ENCODE data around the gene HS3ST5.
"Not testable (repeated sequence)": the region's sequence is repeated elsewhere in the genome, so short reads cannot be mapped to it uniquely, and the experiment has no call there.

HS3ST5 gene

GRCh38 chr6:114334237-114334636, 8.6 kb downstream of the HS3ST5 start:
- no peak for FAIRE-seq

- no peak for FAIRE-seq
Measured at GRCh38 chr6:114327074-114327473, 15.7 kb downstream of the HS3ST5 start.

GRCh38 chr6:114323784-114324183, 19.0 kb downstream of the HS3ST5 start:
- no peak for FAIRE-seq

- no peak for FAIRE-seq
Measured at GRCh38 chr6:114319749-114320148, 23.1 kb downstream of the HS3ST5 start.

- no peak for FAIRE-seq
Measured at GRCh38 chr6:114315831-114316595, 26.8 kb downstream of the HS3ST5 start.

- not testable (repeated sequence) for FAIRE-seq
Measured at GRCh38 chr6:114313816-114314215, 29.0 kb downstream of the HS3ST5 start.

- no peak for FAIRE-seq
Measured at GRCh38 chr6:114312931-114313330, 29.9 kb downstream of the HS3ST5 start.

- FAIRE-seq: no peak
Measured at GRCh38 chr6:114310053-114310452, 32.8 kb downstream of the HS3ST5 start.

GRCh38 chr6:114304304-114304887, 38.4 kb downstream of the HS3ST5 start:
- FAIRE-seq: peak; percentile 82

GRCh38 chr6:114301596-114302219, 41.1 kb downstream of the HS3ST5 start:
- FAIRE-seq: no peak

- FAIRE-seq: no peak
Measured at GRCh38 chr6:114297135-114297534, 45.7 kb downstream of the HS3ST5 start.

- no peak for FAIRE-seq
Measured at GRCh38 chr6:114292431-114292830, 50.4 kb downstream of the HS3ST5 start.

GRCh38 chr6:114291428-114291827, 51.4 kb downstream of the HS3ST5 start:
- FAIRE-seq: no peak

- FAIRE-seq: no peak
Measured at GRCh38 chr6:114290864-114291263, 52.0 kb downstream of the HS3ST5 start.

- no peak for FAIRE-seq
Measured at GRCh38 chr6:114288701-114289495, 53.9 kb downstream of the HS3ST5 start.

- FAIRE-seq: no peak
Measured at GRCh38 chr6:114287461-114287860, 55.4 kb downstream of the HS3ST5 start.

GRCh38 chr6:114286211-114286610, 56.6 kb downstream of the HS3ST5 start:
- no peak for FAIRE-seq

GRCh38 chr6:114284281-114284680, 58.5 kb downstream of the HS3ST5 start:
- no peak for FAIRE-seq

GRCh38 chr6:114282292-114282691, 60.5 kb downstream of the HS3ST5 start:
- no peak for FAIRE-seq

- FAIRE-seq: no peak
Measured at GRCh38 chr6:114281496-114281895, 61.3 kb downstream of the HS3ST5 start.

- no peak for FAIRE-seq
Measured at GRCh38 chr6:114280239-114280982, 62.4 kb downstream of the HS3ST5 start.

GRCh38 chr6:114277220-114277619, 65.6 kb downstream of the HS3ST5 start:
- no peak for FAIRE-seq

GRCh38 chr6:114276783-114277182, 66.0 kb downstream of the HS3ST5 start:
- no peak for FAIRE-seq

Data from A204.1 (cell line).